Neuronal stem cell (in vitro differentiated cells): ENCODE data around the gene RAB5B.
"Not testable (repeated sequence)": the region's sequence is repeated elsewhere in the genome, so short reads cannot be mapped to it uniquely, and the experiment has no call there.

Source experiments
- DNase-seq: peaks from one replicate; pipeline ENCODE4 v3.0.0-alpha.2; 2013; ENCODE audit warnings: low spot score
- H2AFZ ChIP-seq: one replicate; pipeline ENCODE4 v1.6.1; 2013; ENCODE audit warnings: mild to moderate bottlenecking, low read length, inconsistent platforms
- H2AK5ac ChIP-seq: 2 replicates; pipeline ENCODE4 v1.6.1; 2013; ENCODE audit warnings: low read depth, mild to moderate bottlenecking, inconsistent platforms, low read length, moderate library complexity, mixed read lengths
- H2BK120ac ChIP-seq: 2 replicates; pipeline ENCODE4 v1.6.1; 2013; ENCODE audit warnings: low read depth, mild to moderate bottlenecking, inconsistent platforms, low read length, moderate library complexity, mixed read lengths
- H2BK12ac ChIP-seq: one replicate; pipeline ENCODE4 v1.6.1; 2013; ENCODE audit warnings: low read length, inconsistent platforms
- H2BK15ac ChIP-seq: 2 replicates; pipeline ENCODE4 v1.6.1; 2013; ENCODE audit warnings: mild to moderate bottlenecking, low read length, inconsistent platforms, mixed read lengths
- H2BK5ac ChIP-seq: one replicate; pipeline ENCODE4 v1.6.1; 2013; ENCODE audit warnings: inconsistent platforms, mild to moderate bottlenecking, low read length, moderate library complexity
- H3K14ac ChIP-seq: one replicate; pipeline ENCODE4 v1.6.1; 2013; ENCODE audit warnings: low read length, inconsistent platforms
- H3K18ac ChIP-seq: 2 replicates; pipeline ENCODE4 v1.6.1; 2013; ENCODE audit warnings: low read length, inconsistent platforms
- H3K23ac ChIP-seq: 2 replicates; pipeline ENCODE4 v1.6.1; 2013; ENCODE audit warnings: low read depth, mild to moderate bottlenecking, mixed read lengths, low read length, inconsistent platforms; ENCODE audit not compliant: poor library complexity
- H3K27ac ChIP-seq: replicated peaks from 3 replicates; pipeline ENCODE4 v1.5.1; 2013; ENCODE audit warnings: low read length, inconsistent platforms
- H3K27me3 ChIP-seq, 3 experiments: 2 replicates each; pipeline ENCODE4 v1.6.1; 2013; ENCODE audit warnings: low read length in 3 of 3, mild to moderate bottlenecking in 2 of 3, inconsistent platforms in 1 of 3, low read depth in 1 of 3, mixed read lengths in 1 of 3, moderate library complexity in 1 of 3; ENCODE audit not compliant: control insufficient read depth in 3 of 3, insufficient read depth in 3 of 3
- H3K36me3 ChIP-seq, 2 donors: replicated peaks in 1 of 2; 2 replicates each; pipeline ENCODE4 v1.6.1; 2013; ENCODE audit warnings: low read length in 2 of 2; ENCODE audit not compliant: control insufficient read depth in 2 of 2, insufficient read depth in 2 of 2
- H3K4ac ChIP-seq: 2 replicates; pipeline ENCODE4 v1.6.1; 2013; ENCODE audit warnings: inconsistent platforms, mild to moderate bottlenecking, low read length, moderate library complexity
- H3K4me1 ChIP-seq, 2 donors: 1 replicate in 1 of 2; 2 replicates in 1 of 2; pipeline ENCODE4 v1.6.1; 2013; ENCODE audit warnings: low read length in 2 of 2, low read depth in 1 of 2; ENCODE audit not compliant: control insufficient read depth in 2 of 2, insufficient read depth in 1 of 2
- H3K4me2 ChIP-seq: one replicate; pipeline ENCODE4 v1.6.1; 2013; ENCODE audit warnings: mild to moderate bottlenecking, low read length, inconsistent platforms; ENCODE audit not compliant: insufficient read depth, poor library complexity, severe bottlenecking
- H3K4me3 ChIP-seq, 2 donors: 2 replicates each; pipeline ENCODE4 v1.5.1; 2013; ENCODE audit warnings: low read length in 2 of 2, mild to moderate bottlenecking in 2 of 2, inconsistent platforms in 1 of 2, moderate library complexity in 1 of 2
- H3K79me1 ChIP-seq: one replicate; pipeline ENCODE4 v1.6.1; 2013; ENCODE audit warnings: low read depth, mild to moderate bottlenecking, inconsistent platforms, low read length, moderate library complexity
- H3K9ac ChIP-seq: one replicate; pipeline ENCODE4 v1.6.1; 2013; ENCODE audit warnings: mild to moderate bottlenecking, low read depth, low read length, inconsistent platforms; ENCODE audit not compliant: poor library complexity
- H3K9me3 ChIP-seq, 2 donors: replicated peaks in 1 of 2; 2 replicates each; pipeline versions ENCODE3 to v1.6.1; 2013; ENCODE audit warnings: low read length in 2 of 2, mild to moderate bottlenecking in 2 of 2, inconsistent platforms in 1 of 2, low read depth in 1 of 2, mixed read lengths in 1 of 2, moderate library complexity in 1 of 2; ENCODE audit not compliant: control insufficient read depth in 2 of 2, insufficient read depth in 1 of 2
- H4K8ac ChIP-seq: one replicate; pipeline ENCODE4 v1.6.1; 2013; ENCODE audit warnings: low read depth, mild to moderate bottlenecking, inconsistent platforms, low read length, moderate library complexity
- H4K91ac ChIP-seq: one replicate; pipeline ENCODE4 v1.6.1; 2013; ENCODE audit warnings: low read length, low read depth, mild to moderate bottlenecking, inconsistent platforms; ENCODE audit not compliant: poor library complexity
- WGBS, 2 donors: extraction: QIAGEN DNeasy Blood & Tissue Kit; methylation state at CpG; one replicate each; pipeline ENCODE4 v1.1.7; 2013; ENCODE audit warnings: missing lambda C conversion rate in 2 of 2, mixed read lengths in 1 of 2; ENCODE audit not compliant: insufficient read length in 2 of 2, insufficient replicate concordance in 1 of 2; ENCODE audit errors: extremely low coverage in 2 of 2; 5-methylcytosine and 5-hydroxymethylcytosine counted together

RAB5B gene

GRCh38 chr12:56040963-56041551 is 67.2 kb downstream of the RAB5B start:
- Histone ChIP-seq H3K9me3 (no peaks in the 10 kb centered on the region), H3K27ac (peak overlapping the region; percentile 76), H3K79me1 (peaks cover 5% of the 10 kb centered on the region), H3K4me3 (peak overlapping the region in 1 of 2 donors; percentile 83), H4K8ac (no peak overlapping the region), H3K4me1 (peaks cover 5 to 22% of the 10 kb centered on the region in 2 donors), H2BK120ac (no peak overlapping the region), H2AFZ (peak overlapping the region; percentile 78), H3K4me2 (no peak overlapping the region), H3K36me3 (peaks cover 27 to 65% of the 10 kb centered on the region in 2 donors), H2BK15ac (no peak overlapping the region), H3K4ac (no peak overlapping the region), H3K27me3 (no peaks in the 10 kb centered on the region), H3K14ac (no peak overlapping the region), H2BK12ac (no peak overlapping the region), H2BK5ac (no peak overlapping the region), H4K91ac (no peak overlapping the region), H3K9ac (no peak overlapping the region), H3K18ac (no peak overlapping the region), H3K23ac (no peak overlapping the region), H2AK5ac (no peak overlapping the region)
- no peak for DNase-seq
- no CpG with 5 or more reads among the region's 14 CpGs for WGBS, 2 donors

- Histone ChIP-seq H4K8ac (no peak within 1 kb of the TSS), H3K4me1 (peaks cover 5 to 22% of the 10 kb centered on the region in 2 donors), H2AK5ac (no peak within 1 kb of the TSS), H3K18ac (peak within 1 kb of the TSS; percentile 89), H3K27me3 (no peaks in the 10 kb centered on the region), H3K9ac (peak within 1 kb of the TSS; percentile 71), H3K4me3 (peak within 1 kb of the TSS; percentile 83 to 95), H3K9me3 (no peaks in the 10 kb centered on the region), H4K91ac (no peak within 1 kb of the TSS), H2BK5ac (no peak within 1 kb of the TSS), H2BK12ac (no peak within 1 kb of the TSS), H3K4ac (no peak within 1 kb of the TSS), H3K36me3 (peaks cover 24 to 57% of the 10 kb centered on the region in 2 donors), H2AFZ (peak within 1 kb of the TSS; percentile 89), H3K23ac (peak within 1 kb of the TSS; percentile 99), H3K79me1 (peaks cover 5% of the 10 kb centered on the region), H3K27ac (peak within 1 kb of the TSS; percentile 82), H3K14ac (no peak within 1 kb of the TSS), H3K4me2 (peak within 1 kb of the TSS; percentile 63), H2BK120ac (no peak within 1 kb of the TSS), H2BK15ac (no peak within 1 kb of the TSS)
- no CpG with 5 or more reads among the region's 50 CpGs for WGBS, 2 donors
- peak; percentile 99 for DNase-seq
These were observed 67.9 kb downstream of the RAB5B start, which contains the start of gene RPS26 for GRCh38 chr12:56041552-56042429. RPS26 (plus strand) TSS chr12:56041918; CDS start chr12:56042167, 249 bp downstream.

GRCh38 chr12:56042430-56042813 is 68.5 kb downstream of the RAB5B start:
- H3K27ac ChIP-seq, H2AK5ac ChIP-seq, H3K9me3 ChIP-seq, H3K14ac ChIP-seq, H3K27me3 ChIP-seq, H4K8ac ChIP-seq, H3K23ac ChIP-seq, H3K79me1 ChIP-seq, H2BK5ac ChIP-seq, H3K4ac ChIP-seq, H2BK12ac ChIP-seq, H3K18ac ChIP-seq, H4K91ac ChIP-seq, H2BK15ac ChIP-seq, H2BK120ac ChIP-seq, H2AFZ ChIP-seq, DNase-seq: not testable (repeated sequence)
- WGBS, 2 donors = no CpG with 5 or more reads among the region's 20 CpGs
- H3K36me3 ChIP-seq = peaks cover 20 to 51% of the 10 kb centered on the region in 2 donors
- H3K9ac ChIP-seq = peak overlapping the region; percentile 71
- peaks cover 5 to 20% of the 10 kb centered on the region in 2 donors for H3K4me1 ChIP-seq
- H3K4me3 ChIP-seq = peak overlapping the region; percentile 83 to 95
- peak overlapping the region; percentile 63 for H3K4me2 ChIP-seq

- H3K23ac ChIP-seq = no peak overlapping the region
- no peak overlapping the region for H2AK5ac ChIP-seq
- peaks cover 18 to 47% of the 10 kb centered on the region in 2 donors for H3K36me3 ChIP-seq
- no peak overlapping the region for H3K14ac ChIP-seq
- no peak overlapping the region for H4K91ac ChIP-seq
- H3K4me1 ChIP-seq = peaks cover 5 to 16% of the 10 kb centered on the region in 2 donors
- no peak overlapping the region for H2BK12ac ChIP-seq
- H3K9ac ChIP-seq = no peak overlapping the region
- no peak for DNase-seq
- no peak overlapping the region for H3K27ac ChIP-seq
- no peak overlapping the region for H3K18ac ChIP-seq
- H2AFZ ChIP-seq = no peak overlapping the region
- H3K27me3 ChIP-seq = no peaks in the 10 kb centered on the region
- H2BK120ac ChIP-seq = no peak overlapping the region
- H3K9me3 ChIP-seq = no peaks in the 10 kb centered on the region
- no peak overlapping the region for H4K8ac ChIP-seq
- no peak overlapping the region for H3K4ac ChIP-seq
- peak overlapping the region; percentile 63 for H3K4me2 ChIP-seq
- H2BK15ac ChIP-seq = no peak overlapping the region
- no CpG with 5 or more reads among the region's 9 CpGs for WGBS, 2 donors
- peak overlapping the region; percentile 83 to 95 for H3K4me3 ChIP-seq
- no peak overlapping the region for H2BK5ac ChIP-seq
- peaks cover 5% of the 10 kb centered on the region for H3K79me1 ChIP-seq
These were observed 69.0 kb downstream of the RAB5B start for GRCh38 chr12:56042843-56043242.
